ENCODE results near the gene BTBD2.

DNA sequence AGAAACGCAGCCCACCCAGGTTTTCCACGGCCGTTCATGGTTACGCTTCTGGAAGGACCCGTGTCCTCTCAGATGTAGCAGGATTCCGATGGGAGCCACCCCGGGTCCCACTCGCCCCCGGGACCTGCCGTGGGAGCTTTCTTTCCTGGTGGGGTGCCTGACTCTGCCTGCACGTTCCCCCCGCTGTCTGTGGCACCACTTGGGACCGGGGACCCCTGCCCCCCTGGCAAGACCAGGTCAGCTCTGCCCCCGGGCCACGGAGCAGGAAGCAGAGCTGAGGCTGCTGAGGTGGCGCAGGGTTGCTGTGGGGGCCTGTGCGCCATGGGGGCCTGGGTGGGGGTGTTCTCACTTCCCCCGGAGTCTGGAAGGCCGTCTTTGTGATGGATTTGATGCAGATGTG is 62.5 kb downstream of the BTBD2 start:
- TF ChIP-seq POLR2A (IDR thresholded peaks at IDR 0.05; ENCODE audit: low read depth, low read length), result no peak
- TF ChIP-seq POLR2AphosphoS5 (IDR thresholded peaks at IDR 0.05; ENCODE audit: low read depth, low read length), result no peak
- TF ChIP-seq TAF1 (IDR thresholded peaks at IDR 0.05; ENCODE audit: borderline replicate concordance, low read depth, low read length), result no peak
